Peyer's patch (tissue), 4 donors: Measurements from ENCODE around the gene C2orf68.

Experiments used
- CTCF ChIP-seq, 6 experiments: fragments of 450-650 bp in 4 of 6; fragments of 200-600 bp in 2 of 6; sonication (generic) in 1 of 6; IDR thresholded peaks; one replicate each; pipeline ENCODE4 v1.5.1; 2017 to 2019; ENCODE audit warnings: antibody characterized with exemption in 6 of 6, mild to moderate bottlenecking in 3 of 6, moderate library complexity in 1 of 6
- POLR2A ChIP-seq, 2 donors: fragments of 450-650 bp; IDR thresholded peaks; one replicate each; pipeline ENCODE4 v1.5.1; 2017; ENCODE audit warnings: antibody characterized with exemption in 2 of 2, mild to moderate bottlenecking in 2 of 2, moderate library complexity in 2 of 2

DNA sequence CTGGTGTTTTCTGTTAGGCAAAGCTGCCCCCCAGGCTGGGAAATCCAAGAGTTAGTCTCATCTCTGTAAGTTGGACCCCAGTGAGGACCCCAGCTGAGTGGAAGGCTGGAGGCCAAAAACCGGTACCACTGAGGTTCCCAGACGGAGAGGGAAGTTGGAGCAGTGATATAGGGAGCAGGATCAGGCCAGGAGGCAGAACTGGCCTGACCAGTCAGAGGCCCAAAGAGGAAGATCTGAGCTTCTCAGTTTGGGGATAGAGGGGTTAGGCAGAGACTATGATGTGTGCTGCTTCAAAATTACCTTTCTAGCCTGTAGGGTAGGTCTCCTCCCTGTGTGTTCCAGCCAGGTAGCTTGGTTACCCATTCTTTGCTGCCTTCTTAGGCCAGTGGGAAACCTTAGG, 20.9 kb downstream of the C2orf68 start:
- no peak for TF ChIP-seq CTCF (IDR thresholded peaks at IDR 0.05)
- no peak for TF ChIP-seq POLR2A (IDR thresholded peaks at IDR 0.05)
